GM18508 (cell line): ENCODE data around the gene CPXCR1.
"Not testable (repeated sequence)": the region's sequence is repeated elsewhere in the genome, so short reads cannot be mapped to it uniquely, and the experiment has no call there.

ENCODE experiments used
- ATAC-seq: cut with Tn5 transposase; IDR thresholded peaks from one replicate; pipeline ENCODE4 v1.9.1; 2021; ENCODE audit warnings: moderate number of reproducible peaks; ENCODE audit not compliant: insufficient read depth, unreplicated experiment

Gene CPXCR1

GRCh38 chrX:88746925-88747324, at the start of gene CPXCR1:
Gene CPXCR1 (plus strand): TSS chrX:88747225. CDS start chrX:88753415, 6,190 bp downstream.
- ATAC-seq: no peak

GRCh38 chrX:88735835-88736234, 11.2 kb upstream of the CPXCR1 start:
- ATAC-seq: no peak

GRCh38 chrX:88746215-88746614, 810 bp upstream of the CPXCR1 start:
- ATAC-seq: not testable (repeated sequence)

- ATAC-seq: not testable (repeated sequence)
Observed at GRCh38 chrX:88752339-88752738, 5.3 kb downstream of the CPXCR1 start.

- ATAC-seq: no peak
Observed at GRCh38 chrX:88789825-88790224, 42.8 kb downstream of the CPXCR1 start.
